Endothelial cell of umbilical vein (primary cell): ENCODE measurements around the gene EEA1. TPM values are rescaled to one million over a fixed set of nuclear protein-coding genes. Genes with fewer than 3 reads are reported as not detected.

Source experiments
- BruUV-seq: library from RNA; stranded (reverse); fragments of 400-500 nt; replicated peaks from 2 replicates; lab custom pipeline; 2021; lab: Mats Ljungman, UMichigan
- CTCF ChIA-PET: fragments of 300-600, 350-600 bp; sonication (Branson Sonifier 250); formaldehyde crosslinking; loops from one replicate; lab custom pipeline; 2021; ENCODE audit warnings: antibody characterized with exemption, inconsistent platforms; lab: Charles Lee
- POLR2A ChIA-PET: fragments of 300-600, 350-600 bp; sonication (Branson Sonifier 250); formaldehyde crosslinking; loops from one replicate; lab custom pipeline; 2021; ENCODE audit warnings: antibody characterized with exemption, inconsistent platforms; lab: Charles Lee
- DNase-seq: peaks from one replicate; pipeline ENCODE4 v3.0.0-alpha.2; 2011; ENCODE audit warnings: low read depth, low spot score
- FAIRE-seq: peaks from 2 replicates; lab custom pipeline; 2011; peaks lifted over from hg19 to GRCh38; lab: Jason Lieb, UNC
- H2AFZ ChIP-seq: 2 replicates; pipeline ENCODE4 v1.6.0; 2012; ENCODE audit warnings: low read depth, low read length, control low read depth, inconsistent platforms
- H3K27ac ChIP-seq: 2 replicates; pipeline ENCODE4 v1.5.1; 2011; ENCODE audit warnings: low read depth, mild to moderate bottlenecking, control low read depth, low read length, moderate library complexity; ENCODE audit not compliant: insufficient read depth
- H3K27me3 ChIP-seq, 2 experiments: 2 replicates each; pipeline versions ENCODE4 v1.6.0 to v1.6.1; 2011; ENCODE audit warnings: low read length in 2 of 2, mixed read lengths in 1 of 2; ENCODE audit not compliant: control insufficient read depth in 2 of 2, insufficient read depth in 2 of 2
- H3K36me3 ChIP-seq, 2 experiments: 2 replicates in 1 of 2; 3 replicates in 1 of 2; pipeline ENCODE4 v1.5.1; 2011; ENCODE audit warnings: low read length in 2 of 2, mild to moderate bottlenecking in 1 of 2, moderate library complexity in 1 of 2; ENCODE audit not compliant: control insufficient read depth in 2 of 2, insufficient read depth in 2 of 2; ENCODE audit errors: extremely low read depth in 1 of 2
- H3K4me1 ChIP-seq: 3 replicates; pipeline ENCODE4 v1.5.1; 2011; ENCODE audit warnings: mild to moderate bottlenecking, low read length; ENCODE audit not compliant: control insufficient read depth, insufficient read depth; ENCODE audit errors: extremely low read depth
- H3K4me2 ChIP-seq: 2 replicates; pipeline ENCODE4 v1.6.1; 2011; ENCODE audit warnings: low read length, control low read depth, mixed read lengths; ENCODE audit not compliant: insufficient read depth
- H3K4me3 ChIP-seq, 3 experiments: fragments of 200-600 bp in 1 of 3; sonication (generic), shearing (Covaris generic) in 1 of 3; replicated peaks in 1 of 3; 2 replicates each; pipeline ENCODE4 v1.5.1; 2011 to 2016; ENCODE audit warnings: control low read depth in 3 of 3, low read length in 3 of 3, mild to moderate bottlenecking in 2 of 3, inconsistent platforms in 1 of 3, low read depth in 1 of 3, moderate library complexity in 1 of 3; ENCODE audit not compliant: insufficient read depth in 1 of 3
- H3K79me2 ChIP-seq: 2 replicates; pipeline ENCODE4 v1.6.0; 2012; ENCODE audit warnings: low read length, inconsistent platforms; ENCODE audit not compliant: control insufficient read depth, insufficient read depth
- H3K9ac ChIP-seq: replicated peaks from 2 replicates; pipeline ENCODE3; 2011; ENCODE audit warnings: low read length, control low read depth; ENCODE audit not compliant: insufficient read depth; ENCODE audit errors: extremely low read depth
- H3K9me1 ChIP-seq: replicated peaks from 3 replicates; pipeline ENCODE4 v1.6.0; 2011; ENCODE audit warnings: mild to moderate bottlenecking, low read length; ENCODE audit not compliant: control insufficient read depth, insufficient read depth; ENCODE audit errors: extremely low read depth
- H3K9me3 ChIP-seq: replicated peaks from 2 replicates; pipeline ENCODE4 v1.5.1; 2012; ENCODE audit warnings: low read length, inconsistent platforms; ENCODE audit not compliant: control insufficient read depth, insufficient read depth
- H4K20me1 ChIP-seq: replicated peaks from 2 replicates; pipeline ENCODE3; 2011; ENCODE audit warnings: mild to moderate bottlenecking, low read length; ENCODE audit not compliant: control insufficient read depth, insufficient read depth; ENCODE audit errors: extremely low read depth
- CTCF ChIP-seq, 2 donors: IDR thresholded peaks; 1 replicate in 1 of 2; 2 replicates in 1 of 2; pipeline ENCODE4 v1.5.1; 2011; ENCODE audit warnings: low read length in 2 of 2, mild to moderate bottlenecking in 2 of 2, moderate library complexity in 2 of 2, control low read depth in 1 of 2, inconsistent platforms in 1 of 2, low read depth in 1 of 2; ENCODE audit not compliant: insufficient read depth in 1 of 2; ENCODE audit errors: extremely low read depth in 1 of 2
- EZH2 ChIP-seq: IDR thresholded peaks from 2 replicates; pipeline ENCODE4 v1.6.1; 2012; ENCODE audit warnings: borderline replicate concordance, low read depth, mild to moderate bottlenecking, moderate library complexity, low read length, inconsistent platforms; ENCODE audit not compliant: severe bottlenecking
- FOS ChIP-seq: IDR thresholded peaks from 2 replicates; pipeline ENCODE4 v1.6.1; 2011; ENCODE audit warnings: mild to moderate bottlenecking, low read length, moderate library complexity, borderline replicate concordance; ENCODE audit not compliant: insufficient read depth
- MAX ChIP-seq: IDR thresholded peaks from 2 replicates; pipeline ENCODE4 v1.6.1; 2011; ENCODE audit not compliant: insufficient read depth, insufficient read length
- MYC ChIP-seq: IDR thresholded peaks from one replicate; pipeline ENCODE4 v1.6.1; 2011; ENCODE audit warnings: mild to moderate bottlenecking, low read depth, low read length
- POLR2A ChIP-seq: IDR thresholded peaks from 2 replicates; pipeline ENCODE4 v1.6.1; 2012; ENCODE audit warnings: low read depth, mild to moderate bottlenecking, control low read depth, low read length
- POLR2AphosphoS5 ChIP-seq: IDR thresholded peaks from 2 replicates; pipeline ENCODE4 v1.6.1; 2012; ENCODE audit warnings: low read depth, mild to moderate bottlenecking, control low read depth, low read length, moderate library complexity; ENCODE audit not compliant: insufficient read depth
- dilution Hi-C: fragments of 300-500 bp; cut with MboI; formaldehyde crosslinking; loops from one replicate; pipeline ENCODE4 v1.15.0; 2019; ENCODE audit warnings: low sequenced_read_pairs; ENCODE audit not compliant: extremely low pct_ligation_motif_present
- intact Hi-C: fragments of 100-400 bp; cut with micrococcal nuclease; formaldehyde crosslinking; loops from one replicate; pipeline ENCODE4 v1.10.0; 2022
- polyA plus RNA-seq, 4 experiments: library from polyadenylated mRNA; depleted of rRNA in 3 of 4; stranded (reverse) in 3 of 4; unstranded in 1 of 4; fragments of >200 nt; gene quantifications; 2 replicates each; pipeline versions ENCODE4 v1.2.1 to v1.2.3, GENCODE V29; 2011 to 2012; ENCODE audit warnings: missing spikeins in 1 of 4
- total RNA-seq: library from RNA; stranded (reverse); gene quantifications from 2 replicates; pipeline ENCODE4 v1.2.3, GENCODE V29; 2021

The EEA1 gene
- total and polyA plus RNA-seq, 2 donors (not counting 3 experiments of a cell fraction or from before 2014, with no cell fraction given): 2.6 to 38.8 TPM

GRCh38 chr12:92733661-92734060 is 195.4 kb downstream of the EEA1 start:
- Histone ChIP-seq H4K20me1 (no peaks in the 10 kb centered on the region), H3K4me1 (peaks cover 4% of the 10 kb centered on the region), H3K4me3 (no peak overlapping the region), H2AFZ (no peak overlapping the region), H3K27ac (no peak overlapping the region), H3K9me1 (no peaks in the 10 kb centered on the region), H3K4me2 (no peak overlapping the region), H3K79me2 (no peaks in the 10 kb centered on the region), H3K36me3 (no peaks in the 10 kb centered on the region), H3K27me3 (peaks cover 1 to 2% of the 10 kb centered on the region in 2 experiments), H3K9me3 (no peaks in the 10 kb centered on the region), H3K9ac (no peak overlapping the region)
- ChIA-PET CTCF (interaction anchor here (1.6 to 1.9 kb wide), 2 partner anchors 17 to 21 kb away, joined by 4 to 6 read pairs; no protein-coding TSS in a partner anchor), POLR2A (no interaction called here)
- dilution Hi-C loops (no loop called here), intact Hi-C loops (no loop called here)
- FAIRE-seq (no peak), DNase-seq (no peak)
- no TSS peak for BruUV-seq
- TF ChIP-seq POLR2A: no peak
- no peak for TF ChIP-seq EZH2
- no peak for TF ChIP-seq MAX
- no peak for TF ChIP-seq CTCF (IDR thresholded peaks at IDR 0.05; ENCODE audit: extremely low read depth in 1 of 2, insufficient read depth in 1 of 2, low read depth in 1 of 2, low read length in 2 of 2)
- TF ChIP-seq MYC: no peak
- no peak for TF ChIP-seq POLR2AphosphoS5
- TF ChIP-seq FOS: no peak
